Putamen (tissue), 1 donor: ENCODE data around the gene PRDX5.

Source experiments
- DNase-seq: peaks from one replicate; pipeline ENCODE4 v3.0.0-alpha.2; 2016; ENCODE audit warnings: low spot score

Gene PRDX5

DNA sequence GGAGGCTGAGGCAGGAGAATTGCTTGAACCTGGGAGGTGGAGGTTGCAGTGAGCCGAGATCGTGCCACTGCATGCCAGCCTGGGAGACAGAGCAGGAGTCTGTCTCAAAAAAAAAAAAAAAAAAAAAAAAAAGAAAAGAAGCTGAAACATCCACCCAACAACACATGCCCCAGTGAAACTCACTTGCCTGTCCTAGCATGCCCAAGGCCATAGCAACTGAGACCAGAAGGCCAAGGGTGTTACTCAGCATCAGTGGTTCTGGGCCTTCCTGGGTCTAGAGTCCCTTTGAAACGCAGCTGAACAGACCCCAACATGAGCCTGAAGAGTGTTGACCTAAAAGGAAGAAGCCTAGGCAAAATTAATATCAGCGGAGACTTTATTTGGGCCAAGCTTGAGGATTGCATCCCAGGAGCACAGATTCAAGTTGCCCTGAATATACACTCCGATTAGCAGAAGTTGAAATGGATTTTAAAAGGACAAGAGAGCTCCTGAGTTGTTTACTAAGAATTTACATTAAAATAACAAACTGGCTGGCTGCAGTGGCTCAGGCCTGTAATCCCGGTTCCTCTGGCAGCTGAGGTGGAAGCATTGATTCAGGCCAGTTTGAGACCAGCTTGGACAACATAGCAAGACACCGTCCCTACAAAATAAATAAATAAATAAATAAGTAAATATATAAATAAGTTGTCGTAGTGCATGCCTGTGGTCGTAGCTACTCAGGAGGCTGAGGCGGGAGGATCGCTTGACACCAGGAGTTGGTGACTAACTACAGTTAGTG is 7.0 kb downstream of the PRDX5 start:
- no peak for DNase-seq

DNA sequence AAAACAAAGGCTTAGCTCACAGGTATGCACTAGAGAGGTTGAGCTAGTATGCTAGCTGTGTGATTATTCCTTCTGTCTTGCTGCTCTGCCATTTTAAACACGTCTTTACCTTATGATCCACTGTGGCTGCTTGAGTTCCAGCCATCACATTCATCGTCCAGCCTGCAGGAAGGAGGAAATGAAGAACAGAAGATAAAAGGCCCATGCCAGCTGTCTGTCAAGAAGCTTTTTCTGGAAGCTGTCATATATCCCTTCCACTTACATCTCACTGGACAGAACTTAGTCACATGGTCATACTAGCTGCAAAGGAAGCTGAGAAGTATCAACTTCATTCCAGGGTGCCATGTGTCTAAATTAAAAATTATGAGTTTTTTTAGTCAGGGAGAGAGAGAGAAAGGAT is 9.5 kb downstream of the PRDX5 start:
- DNase-seq: no peak

DNA sequence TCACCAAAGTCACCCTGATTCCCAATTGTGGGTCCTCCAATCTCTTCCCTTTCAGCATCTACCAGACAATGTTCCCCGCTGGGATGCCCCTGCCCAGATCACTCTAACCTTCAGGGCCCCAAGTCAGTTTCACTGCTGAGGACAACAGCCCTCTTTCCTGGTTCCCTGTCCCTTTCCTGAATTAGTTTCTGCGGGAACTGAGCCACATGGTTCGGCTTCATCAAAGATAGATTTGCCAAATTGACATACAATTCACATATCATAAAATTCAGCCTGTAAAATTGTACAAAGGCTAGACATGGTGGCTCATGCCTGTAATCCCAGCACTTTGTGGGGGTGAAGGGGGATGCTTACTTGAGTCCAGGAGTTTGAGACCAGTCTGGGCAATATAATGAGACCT is 10.1 kb downstream of the PRDX5 start:
- DNase-seq: no peak

DNA sequence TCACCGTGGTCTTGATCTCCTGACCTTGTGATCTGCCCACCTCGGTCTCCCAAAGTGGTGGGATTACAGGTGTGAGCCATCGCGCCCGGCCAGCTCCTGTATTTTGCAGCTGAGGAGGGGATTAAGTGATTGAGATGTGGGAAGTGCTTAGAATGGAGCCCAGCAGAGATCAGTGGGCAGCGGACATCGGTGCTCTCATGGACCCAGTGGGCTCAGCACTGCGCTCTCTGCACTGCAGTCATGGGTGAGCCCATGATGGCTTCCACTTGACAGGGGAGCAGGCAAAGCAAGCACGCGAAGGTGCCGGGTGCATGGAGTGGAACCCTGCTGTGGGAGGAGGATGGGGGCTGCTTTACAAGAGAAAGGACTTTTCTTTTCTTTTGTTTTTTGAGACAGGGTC is 13.0 kb downstream of the PRDX5 start:
- DNase-seq: no peak

DNA sequence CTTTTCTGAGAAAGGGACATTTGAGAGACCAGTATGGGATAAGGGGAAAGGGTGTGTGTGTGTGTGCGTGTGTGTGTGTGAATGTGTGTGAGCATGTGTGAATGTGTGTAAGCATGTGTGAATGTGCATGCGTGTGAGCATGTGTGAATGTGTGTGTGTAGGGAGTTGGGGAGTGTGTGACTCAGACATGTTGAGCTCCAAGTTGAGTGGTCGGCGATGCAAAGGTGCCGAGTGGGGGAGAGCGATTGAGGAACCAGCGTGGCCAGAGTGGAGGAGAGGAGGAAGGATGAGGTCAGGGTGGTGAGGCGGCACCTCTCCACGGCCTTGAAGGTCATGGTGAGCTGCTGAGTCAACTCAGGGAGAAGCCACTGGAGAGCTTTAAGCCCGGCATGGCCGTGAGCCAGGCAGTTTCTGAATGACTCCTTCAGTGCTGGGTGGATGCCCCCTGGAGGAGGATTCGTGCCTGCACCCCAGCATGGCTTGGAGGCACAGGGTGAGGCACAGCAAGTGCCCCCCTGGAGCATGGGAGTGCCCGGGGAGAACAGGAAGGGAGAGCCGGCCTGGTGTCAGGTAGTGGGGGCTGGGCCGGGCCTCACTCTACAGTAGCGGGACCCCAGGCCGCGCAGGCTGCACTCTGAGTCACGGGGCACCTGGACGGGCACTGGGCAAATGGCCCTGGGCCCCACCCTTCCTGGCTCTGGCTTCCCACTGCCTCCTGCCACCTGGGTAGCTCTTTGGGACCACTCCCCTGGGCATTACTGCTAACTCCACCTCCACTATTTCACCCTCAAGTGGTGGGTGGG is 13.8 kb downstream of the PRDX5 start:
- DNase-seq: no peak

DNA sequence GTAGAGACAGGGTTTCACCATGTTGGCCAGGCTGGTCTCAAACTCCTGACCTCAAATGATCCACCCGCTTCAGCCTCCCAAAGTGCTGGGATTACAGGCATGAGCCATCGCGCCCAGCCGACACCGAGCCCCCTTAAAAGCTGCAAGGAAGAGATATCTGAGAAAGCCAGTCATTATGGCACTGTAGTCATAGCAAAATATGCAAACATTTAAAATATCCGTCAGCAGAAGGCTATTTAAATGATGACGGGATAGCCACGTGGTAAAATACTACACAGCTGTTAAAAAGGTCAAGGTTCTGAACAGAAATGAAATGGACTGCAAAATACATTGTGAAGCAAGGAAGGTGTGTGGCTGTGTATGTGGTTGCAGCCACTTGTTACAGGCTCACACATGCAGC is 15.6 kb downstream of the PRDX5 start:
- DNase-seq: no peak

DNA sequence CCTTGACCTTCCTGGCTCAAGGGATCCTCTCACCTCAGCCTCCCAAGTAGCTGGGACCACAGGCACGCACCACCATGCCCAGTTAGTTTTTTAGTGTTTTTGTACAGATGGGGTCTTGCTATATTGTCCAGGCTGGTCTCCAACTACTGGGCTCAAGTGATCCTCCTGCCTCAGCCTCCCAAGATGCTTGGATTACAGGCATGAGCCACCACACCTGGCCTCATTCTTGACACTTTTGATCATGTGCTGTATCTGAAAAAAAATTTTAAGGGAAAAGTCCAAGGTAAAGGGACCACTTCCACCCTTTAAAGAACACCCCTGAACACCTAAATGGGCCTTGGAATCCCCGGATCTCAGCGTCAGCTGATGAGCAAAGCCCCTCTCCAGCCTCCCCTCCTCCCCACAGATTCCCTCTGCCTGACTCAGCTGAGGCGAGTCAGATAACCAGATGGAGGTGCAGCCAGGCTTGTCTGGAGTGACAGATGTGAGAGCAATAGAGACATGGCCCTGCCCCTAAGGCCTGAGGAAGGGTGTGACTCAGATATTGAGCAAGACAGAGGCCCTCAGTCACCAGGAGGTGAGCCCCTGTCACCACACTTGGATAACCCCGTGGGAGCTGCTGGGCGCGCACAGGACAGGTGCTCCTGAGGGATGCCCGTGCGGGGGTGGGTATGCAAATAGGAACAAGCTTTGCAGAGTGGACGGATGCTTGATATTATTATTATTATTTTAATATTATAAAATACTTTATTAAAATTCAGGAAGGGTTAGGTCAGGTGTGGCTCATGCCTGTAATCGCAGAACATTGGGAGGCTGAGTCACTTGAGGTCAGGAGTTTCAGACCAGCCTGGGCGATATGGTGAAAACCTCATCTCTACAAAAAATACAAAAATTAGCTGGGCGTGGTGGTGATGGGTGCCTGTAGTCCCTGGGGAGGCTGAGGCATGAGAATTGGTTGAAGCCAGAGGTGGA is 17.1 kb downstream of the PRDX5 start:
- DNase-seq: no peak

DNA sequence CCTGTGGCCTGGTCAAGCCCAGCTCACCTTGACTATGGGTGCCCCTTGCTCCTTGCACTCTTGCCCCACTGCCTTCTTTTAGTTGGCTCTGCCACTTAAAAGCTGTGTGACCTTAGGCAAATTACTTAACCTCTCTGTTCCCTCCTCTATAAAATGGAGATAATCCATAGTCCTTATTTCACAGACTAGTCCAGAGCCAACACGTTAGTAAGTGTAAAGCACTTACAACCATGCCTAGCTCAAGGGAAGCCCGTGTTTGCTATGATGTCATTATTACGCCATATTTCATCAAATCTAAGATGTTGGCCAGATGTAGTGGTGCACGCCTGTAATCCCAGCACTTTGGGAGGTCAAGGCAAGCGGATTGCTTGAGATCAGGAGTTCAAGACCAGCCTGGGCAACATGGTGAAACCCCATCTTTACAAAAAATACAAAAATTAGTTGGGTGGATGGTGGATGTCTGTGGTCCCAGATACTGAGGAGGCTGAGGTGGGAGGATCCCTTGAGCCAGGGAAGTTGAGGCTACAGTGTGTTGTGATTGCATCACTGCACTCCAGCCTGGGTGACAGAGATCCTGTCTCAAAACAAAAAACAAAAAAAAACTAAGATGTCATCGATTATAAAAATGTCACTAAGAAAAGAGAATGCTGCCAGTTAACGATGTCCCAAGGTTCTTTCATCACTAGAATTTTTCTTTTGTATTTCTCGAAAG is 19.8 kb downstream of the PRDX5 start:
- no peak for DNase-seq

DNA sequence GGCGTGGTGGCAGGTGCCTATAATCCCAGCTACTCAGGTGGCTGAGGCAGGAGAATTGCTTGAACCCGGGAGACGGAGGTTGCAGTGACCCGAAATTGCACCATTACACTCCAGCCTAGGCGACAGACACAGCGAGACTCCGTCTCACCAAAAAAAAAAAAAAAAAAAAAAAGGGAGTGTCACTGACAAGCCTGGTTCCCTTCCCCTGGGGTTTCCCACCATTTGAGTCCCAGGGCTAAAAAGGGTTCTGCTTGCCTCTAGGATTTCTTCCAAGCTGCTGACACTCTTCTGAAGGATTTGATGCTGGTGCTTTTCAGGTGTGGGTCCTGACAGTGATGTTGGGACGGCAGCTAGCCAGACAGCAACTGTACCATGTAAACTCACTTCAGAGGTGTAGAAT is 20.8 kb downstream of the PRDX5 start:
- no peak for DNase-seq

DNA sequence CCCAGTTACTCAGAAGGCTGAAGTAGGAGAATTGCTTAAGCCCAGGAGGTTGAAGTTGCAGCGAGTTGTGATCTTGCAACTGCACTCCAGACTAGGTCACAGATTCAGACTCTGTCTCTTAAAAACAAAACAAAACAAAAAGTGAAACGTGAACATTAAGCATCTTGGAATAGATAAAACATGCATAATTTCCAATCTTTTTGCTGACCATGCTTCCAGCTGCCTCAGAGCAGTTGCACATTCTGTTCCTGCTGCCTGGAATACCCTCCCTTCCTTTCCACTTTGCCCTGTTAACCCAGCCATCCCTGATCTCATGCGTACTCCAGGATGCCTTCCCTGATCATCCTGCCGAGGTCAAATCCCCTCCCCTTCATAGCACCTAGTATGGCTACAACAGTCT is 21.4 kb downstream of the PRDX5 start:
- DNase-seq: no peak

DNA sequence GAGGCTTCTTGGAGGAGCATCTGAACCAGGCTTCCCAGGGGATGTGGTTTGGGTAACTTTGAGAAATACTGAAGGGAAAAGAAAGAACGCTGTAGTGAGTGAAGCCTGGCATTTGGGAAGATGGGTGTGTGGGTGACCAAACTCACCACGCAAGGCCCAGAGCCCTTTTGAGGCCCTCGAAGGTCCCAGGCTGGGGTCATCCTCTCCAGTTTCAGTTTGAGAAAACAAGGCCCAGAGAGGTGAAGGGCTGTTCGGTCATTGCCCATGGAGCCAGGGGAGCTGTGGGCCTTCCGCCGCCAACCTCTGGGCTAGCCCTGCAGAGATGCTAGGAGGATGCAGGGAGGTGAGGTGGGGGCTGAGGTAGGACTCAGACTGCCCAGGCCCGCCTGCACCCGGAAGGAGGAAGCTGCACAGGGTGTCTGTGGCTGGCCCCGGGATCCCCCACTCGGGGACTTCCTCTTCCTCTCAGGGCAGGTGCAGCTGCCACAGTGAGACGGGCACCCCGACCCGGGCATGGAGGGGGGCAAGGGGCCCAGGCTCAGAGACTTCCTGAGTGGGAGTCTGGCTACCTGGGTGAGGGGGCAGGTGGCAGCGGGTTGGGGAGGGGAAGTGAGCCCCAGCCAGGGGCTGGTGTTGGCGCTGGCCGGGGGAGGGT is 22.0 kb downstream of the PRDX5 start, which contains the start of gene CCDC88B:
CCDC88B (plus strand) TSS at position 451 of the 655 bp plus-strand sequence; CDS start at position 514, 63 bp downstream.
- DNase-seq: no peak

DNA sequence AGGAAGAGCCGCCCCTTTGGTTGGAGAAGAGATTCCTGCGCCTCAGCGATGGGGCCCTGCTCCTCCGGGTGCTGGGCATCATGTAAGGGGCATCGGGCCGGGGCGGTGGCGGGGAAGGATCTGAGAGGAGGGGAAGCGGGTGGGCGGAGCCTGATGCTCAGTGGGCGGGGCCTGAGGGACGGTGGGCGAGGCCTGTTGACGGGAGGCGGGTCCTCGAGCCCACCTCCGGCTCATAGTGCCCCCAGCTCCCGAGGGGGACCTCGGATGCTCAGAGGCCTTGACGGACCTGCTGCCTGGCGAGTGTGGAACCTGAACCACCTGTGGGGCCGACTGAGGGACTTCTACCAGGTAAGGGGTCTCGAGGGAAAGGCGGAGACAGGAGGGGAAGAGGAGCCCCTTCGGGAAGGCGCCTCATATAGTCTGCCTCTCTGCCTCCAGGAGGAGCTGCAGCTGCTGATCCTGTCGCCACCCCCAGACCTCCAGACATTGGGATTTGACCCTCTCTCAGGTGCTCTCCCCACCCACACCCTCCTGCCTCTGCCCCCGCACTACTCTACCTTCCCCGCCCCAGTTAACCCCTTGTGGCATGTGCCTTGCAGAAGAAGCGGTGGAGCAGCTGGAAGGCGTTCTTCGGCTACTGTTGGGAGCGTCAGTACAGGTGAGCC is 22.9 kb downstream of the PRDX5 start:
- DNase-seq: no peak

DNA sequence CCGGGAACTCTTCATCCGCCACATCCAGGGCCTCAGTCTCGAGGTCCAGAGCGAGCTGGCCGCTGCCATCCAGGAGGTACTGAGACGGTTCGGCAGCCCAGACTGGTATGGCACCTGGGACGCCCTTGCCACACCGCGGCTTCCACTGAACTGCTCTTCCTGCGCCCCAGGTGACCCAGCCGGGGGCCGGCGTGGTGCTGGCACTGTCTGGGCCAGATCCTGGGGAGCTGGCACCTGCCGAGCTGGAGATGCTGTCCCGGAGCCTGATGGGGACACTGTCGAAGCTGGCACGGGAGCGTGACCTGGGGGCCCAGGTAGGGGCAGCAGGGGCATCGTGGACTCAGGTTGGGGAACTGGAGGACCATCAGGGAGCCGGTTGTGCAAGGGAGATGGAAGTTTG is 23.5 kb downstream of the PRDX5 start:
- DNase-seq: no peak

DNA sequence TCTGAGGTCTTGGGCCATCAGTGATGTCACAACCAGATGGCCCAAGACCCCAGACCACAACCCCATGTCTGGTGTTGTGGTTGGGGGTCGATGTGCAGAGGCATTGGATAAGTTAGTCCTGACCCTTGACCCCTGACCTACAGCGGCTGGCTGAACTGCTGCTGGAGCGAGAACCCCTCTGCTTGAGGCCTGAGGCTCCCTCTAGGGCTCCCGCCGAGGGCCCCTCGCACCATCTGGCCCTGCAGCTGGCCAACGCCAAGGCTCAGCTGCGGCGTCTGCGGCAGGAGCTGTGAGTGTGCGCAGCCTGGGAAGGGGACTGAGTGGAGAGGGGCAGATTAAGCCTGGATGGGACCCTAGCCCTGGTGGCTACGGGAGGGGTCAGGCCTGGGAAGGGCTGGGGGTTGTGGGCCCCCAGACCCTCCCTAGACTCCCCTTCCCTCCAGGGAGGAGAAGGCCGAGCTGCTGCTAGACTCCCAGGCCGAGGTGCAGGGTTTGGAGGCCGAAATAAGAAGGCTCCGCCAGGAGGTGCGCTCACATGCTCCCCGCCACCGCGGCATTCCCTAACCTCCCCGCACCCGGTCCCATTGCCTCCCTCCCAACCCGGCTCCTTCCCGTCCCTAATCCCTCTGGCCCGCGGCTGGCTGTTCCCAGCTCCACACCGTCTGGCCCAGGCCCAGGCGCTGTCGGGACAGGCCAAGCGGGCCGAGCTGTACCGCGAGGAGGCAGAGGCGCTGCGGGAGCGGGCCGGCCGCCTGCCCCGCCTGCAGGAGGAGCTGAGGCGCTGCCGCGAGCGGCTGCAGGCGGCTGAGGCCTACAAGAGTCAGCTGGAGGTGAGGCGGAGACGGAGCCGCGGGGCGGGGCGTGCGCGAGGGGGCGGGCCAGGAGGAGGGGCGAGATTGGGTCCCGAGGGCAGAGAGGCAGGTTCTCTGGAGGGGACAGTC is 24.2 kb downstream of the PRDX5 start:
- DNase-seq: peak; percentile 77

DNA sequence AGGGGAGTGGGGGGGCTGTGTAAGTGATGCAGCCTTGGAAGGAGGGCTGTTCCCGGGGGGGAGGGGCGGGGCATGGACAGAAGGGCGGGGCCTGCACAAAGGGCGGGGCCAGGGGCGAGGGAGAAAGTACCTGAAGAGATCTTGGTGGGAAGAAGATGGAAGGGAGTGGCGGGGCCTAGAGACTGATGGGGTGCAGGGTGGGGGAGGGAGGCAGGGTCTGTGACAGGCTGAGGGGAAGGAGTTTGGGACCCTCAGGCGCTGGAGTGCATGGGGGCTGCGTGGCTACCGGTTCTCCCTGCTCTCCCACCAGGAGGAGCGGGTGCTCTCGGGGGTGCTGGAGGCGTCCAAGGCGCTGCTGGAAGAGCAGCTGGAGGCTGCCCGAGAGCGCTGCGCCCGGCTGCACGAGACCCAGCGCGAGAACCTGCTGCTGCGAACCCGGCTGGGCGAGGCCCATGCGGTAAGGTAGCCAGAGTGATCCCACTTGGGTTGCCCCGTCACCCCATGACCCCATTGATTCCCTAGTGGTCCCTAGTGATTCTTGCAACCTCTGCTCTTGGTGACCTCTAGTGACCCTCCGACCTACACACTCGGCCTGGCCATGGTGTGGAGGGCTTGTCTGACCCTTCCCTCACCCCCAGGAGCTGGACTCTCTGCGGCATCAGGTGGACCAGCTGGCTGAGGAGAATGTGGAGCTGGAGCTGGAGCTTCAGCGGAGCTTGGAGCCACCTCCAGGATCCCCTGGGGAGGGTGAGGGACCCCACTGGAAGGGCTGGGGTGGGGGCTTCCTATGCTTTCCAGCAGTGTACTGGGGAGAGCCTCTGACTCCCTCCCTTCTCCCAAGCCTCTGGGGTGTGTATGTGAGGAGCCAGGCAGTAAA is 25.2 kb downstream of the PRDX5 start:
- no peak for DNase-seq

DNA sequence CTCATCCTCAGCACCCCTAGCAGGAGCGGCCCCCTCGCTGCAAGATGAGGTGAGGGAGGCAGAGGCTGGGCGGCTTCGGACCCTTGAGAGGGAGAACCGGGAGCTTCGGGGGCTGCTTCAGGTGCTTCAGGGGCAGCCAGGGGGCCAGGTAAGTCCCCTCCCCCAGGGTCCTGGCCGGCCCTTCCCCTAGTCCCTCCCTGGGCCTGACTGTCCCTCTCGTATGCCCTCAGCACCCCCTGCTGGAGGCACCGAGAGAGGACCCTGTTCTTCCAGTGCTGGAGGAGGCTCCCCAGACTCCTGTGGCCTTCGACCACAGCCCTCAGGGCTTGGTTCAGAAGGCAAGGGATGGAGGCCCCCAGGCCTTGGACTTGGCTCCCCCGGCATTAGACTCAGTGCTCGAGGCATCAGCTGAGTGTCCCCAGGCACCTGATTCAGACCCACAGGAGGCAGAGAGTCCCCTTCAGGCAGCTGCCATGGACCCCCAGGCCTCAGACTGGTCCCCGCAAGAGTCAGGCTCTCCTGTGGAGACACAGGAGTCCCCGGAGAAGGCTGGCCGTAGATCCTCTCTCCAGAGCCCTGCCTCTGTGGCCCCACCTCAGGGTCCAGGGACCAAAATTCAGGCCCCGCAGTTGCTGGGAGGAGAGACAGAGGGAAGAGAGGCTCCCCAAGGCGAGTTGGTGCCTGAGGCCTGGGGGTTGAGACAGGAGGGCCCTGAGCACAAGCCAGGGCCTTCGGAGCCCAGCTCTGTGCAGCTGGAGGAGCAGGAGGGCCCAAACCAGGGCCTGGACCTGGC is 26.0 kb downstream of the PRDX5 start:
- DNase-seq: no peak

DNA sequence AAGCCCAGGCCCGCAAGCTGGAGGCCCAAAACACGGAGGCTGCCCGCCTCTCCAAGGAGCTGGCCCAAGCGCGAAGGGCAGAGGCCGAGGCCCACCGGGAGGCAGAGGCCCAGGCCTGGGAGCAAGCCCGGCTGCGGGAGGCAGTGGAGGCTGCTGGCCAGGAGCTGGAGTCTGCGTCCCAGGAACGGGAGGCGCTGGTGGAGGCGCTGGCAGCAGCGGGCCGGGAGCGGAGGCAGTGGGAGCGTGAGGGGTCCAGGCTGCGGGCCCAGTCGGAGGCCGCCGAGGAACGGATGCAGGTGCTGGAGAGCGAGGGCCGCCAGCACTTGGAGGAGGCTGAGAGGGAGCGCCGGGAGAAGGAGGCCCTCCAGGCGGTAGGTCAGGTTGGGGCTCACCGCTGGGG is 26.9 kb downstream of the PRDX5 start:
- no peak for DNase-seq
